H4 (cell line): ENCODE measurements around the gene PWP2. TPM values are rescaled to one million over a fixed set of nuclear protein-coding genes. Genes with fewer than 3 reads are reported as not detected.
"Not testable (repeated sequence)": the region's sequence is repeated elsewhere in the genome, so short reads cannot be mapped to it uniquely, and the experiment has no call there.

Experiments
- DNase-seq: peaks from one replicate; pipeline ENCODE4 v3.0.0-alpha.2; 2015; ENCODE audit warnings: low spot score
- total RNA-seq: library from RNA; depleted of rRNA; stranded (reverse); fragments of >200 nt; shearing (Covaris generic); gene quantifications from 2 replicates; pipeline ENCODE4 v1.2.3, GENCODE V29; 2014; rRNA removed

Gene PWP2
- total RNA-seq, 1 experiment from 2014 or later, result 11.5 TPM

DNA sequence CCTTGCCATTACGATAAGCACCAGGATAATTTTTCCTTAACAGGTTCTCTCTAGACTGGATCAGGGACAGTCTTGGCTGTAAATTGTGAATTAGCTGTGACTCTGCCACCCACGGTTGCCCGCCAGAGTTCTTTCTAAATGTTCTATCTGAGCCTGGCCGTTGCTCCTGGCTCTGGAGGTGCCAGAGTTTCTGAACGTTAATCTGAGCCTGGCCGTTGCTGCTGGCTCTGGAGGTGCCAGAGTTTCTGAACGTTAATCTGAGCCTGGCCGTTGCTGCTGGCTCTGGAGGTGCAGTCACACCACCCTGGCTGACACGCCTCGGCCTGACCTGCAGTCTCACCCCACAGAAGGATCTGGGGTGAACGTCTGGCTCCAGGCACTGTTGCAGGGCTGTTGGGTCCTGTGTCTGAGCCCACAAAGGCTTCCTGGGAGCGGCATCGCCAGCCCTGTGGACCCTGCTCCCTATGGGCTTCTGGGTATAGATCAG lies 56.0 kb downstream of the PWP2 start:
- DNase-seq, result not testable (repeated sequence)

DNA sequence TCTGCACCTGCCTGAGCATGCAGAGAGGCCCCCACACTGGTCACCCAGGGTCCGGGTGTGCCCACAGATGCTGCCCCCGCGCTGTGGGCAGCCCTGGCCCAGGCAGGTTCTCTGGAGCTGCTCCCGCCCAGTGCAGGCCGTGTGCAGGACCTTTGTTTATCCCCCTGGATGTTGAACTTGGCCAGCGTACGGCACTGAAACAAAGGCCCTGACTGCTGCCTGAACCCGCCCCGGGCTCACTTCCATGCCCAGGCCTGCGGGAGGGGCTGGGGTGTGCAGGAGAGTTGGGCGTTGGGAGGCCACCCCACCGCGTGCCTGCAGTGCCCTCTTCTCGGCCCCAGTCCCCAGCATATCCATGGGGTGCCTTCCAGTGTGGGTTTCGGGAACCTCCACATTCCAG lies 58.7 kb downstream of the PWP2 start:
- DNase-seq, result not testable (repeated sequence)

DNA sequence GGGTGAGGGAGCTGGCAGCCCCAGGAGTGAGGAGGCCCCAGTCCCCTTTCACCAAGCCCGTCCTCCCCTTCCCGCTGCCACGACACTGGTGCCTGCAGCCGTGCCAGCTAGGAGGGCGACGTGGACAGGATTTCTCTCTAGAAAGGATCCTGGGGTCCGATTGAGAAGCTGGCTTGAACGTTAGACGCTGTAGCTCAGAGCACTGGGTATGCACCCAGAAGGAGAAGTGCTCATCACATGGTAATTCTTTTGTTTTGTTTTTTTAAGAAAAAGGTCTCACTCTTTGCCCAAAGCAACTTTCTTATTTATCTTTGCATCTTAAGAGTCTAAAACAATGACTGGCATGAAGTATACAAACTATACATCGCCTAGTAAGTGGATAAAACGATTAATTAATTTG lies 60.3 kb downstream of the PWP2 start:
- DNase-seq, result not testable (repeated sequence)

DNA sequence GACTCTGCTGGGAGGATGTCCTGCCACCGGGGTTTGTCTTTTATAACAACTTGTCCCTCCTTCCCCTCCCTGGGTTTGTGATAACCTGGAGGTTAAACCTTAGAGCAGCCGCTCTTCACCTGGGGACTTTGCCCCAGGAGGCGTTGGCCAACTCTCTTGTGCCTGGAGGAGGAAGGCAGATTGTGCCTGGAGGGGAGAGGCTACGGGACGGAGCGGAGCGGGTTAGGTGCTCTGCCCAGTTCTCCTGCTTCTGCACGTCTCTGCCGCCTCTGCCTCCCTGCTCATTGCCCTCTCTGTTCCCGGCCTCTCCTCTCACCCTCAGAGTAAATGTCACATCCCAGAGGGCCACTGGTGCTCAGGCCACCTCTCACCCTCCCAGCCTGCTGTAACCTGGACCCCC lies 63.1 kb downstream of the PWP2 start:
- not testable (repeated sequence) for DNase-seq

DNA sequence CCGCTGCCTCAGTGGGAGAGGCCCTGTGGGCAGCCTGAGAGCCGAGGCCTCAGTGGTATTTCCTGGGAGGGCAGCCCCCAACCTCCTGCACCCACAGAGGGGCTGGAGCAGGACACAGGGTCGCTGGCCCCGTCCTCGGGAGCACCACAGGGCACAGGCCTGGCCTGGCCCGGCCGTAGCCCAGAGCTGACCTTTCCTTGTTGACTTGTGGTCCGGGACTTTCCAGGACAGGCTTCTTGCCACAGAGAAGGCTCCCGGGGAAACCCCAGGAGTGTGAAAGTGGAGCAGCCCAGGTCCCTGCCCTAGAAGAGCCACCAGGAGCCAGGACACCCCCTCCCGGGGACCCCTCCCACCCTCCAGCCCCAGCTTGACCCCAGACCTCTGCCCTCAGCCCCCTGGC lies 63.7 kb downstream of the PWP2 start:
- DNase-seq, result not testable (repeated sequence)

DNA sequence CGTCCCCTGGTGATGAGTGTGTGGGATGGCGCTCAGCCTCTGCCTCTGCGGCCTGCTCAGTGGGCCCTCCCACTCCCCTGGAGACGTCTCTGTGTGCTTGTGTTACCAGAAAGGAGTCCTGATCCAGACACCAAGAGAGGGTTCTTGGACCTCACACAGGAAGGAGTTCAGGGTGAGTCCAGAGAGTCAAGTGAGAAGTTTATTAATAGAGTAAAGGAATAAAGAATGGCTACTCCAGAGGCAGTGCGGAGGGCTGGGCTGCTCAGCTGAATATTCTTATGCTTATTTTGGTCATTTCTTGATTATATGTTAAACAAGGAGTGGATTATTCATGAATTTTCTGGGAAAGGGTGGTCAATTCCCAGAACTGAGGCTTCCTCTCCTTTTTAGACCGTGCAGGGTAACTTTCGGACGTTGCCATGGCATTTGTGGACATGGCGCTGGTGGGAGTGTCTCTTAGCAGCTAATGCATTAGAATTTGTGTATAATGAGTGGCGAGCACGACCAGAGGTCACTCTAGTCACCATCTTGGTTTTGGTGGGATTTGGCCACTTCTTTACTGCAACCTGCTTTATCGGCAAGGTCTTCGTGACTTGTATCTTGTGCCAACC lies 64.9 kb downstream of the PWP2 start:
- DNase-seq, result not testable (repeated sequence)

DNA sequence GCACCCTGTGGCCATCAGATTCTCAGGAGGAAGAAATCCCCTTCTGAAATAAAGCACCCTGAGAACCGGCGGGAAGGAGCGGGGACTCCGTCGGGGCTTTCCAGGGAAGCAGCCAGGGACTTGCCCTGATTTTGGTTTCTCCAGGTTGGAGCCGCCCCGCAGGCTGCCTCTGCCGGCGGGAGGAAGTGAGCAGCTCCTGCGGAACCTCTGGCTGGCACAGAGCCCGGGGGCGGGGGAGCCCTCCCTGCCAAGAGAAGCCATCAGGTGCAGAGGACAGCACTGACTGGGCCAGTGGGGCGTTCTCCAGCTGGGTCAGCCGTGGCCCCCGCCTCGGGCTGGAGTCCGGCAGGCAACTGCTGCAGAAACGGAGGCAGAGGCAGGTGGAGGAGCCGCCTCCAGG lies 65.5 kb downstream of the PWP2 start:
- not testable (repeated sequence) for DNase-seq

DNA sequence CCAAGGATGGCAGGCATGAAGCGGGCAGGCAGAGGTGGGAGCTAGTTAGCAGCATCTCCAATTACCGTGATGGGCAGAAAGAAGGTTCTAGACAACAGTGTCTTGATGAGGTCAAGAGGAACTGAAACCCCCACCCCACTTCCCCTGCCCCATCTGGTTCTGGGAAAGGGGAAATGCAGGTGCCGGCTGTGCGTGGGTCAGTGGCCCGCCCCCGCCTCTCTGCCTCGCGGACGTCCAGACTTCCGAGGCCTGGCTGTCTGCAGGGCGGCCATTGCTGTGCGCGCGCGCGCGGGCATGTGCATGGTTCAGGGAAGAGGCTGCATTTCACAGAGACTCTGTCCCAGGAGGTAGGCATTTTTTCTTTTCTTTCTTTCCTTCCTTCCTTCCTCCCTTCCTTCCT lies 68.0 kb downstream of the PWP2 start:
- not testable (repeated sequence) for DNase-seq

DNA sequence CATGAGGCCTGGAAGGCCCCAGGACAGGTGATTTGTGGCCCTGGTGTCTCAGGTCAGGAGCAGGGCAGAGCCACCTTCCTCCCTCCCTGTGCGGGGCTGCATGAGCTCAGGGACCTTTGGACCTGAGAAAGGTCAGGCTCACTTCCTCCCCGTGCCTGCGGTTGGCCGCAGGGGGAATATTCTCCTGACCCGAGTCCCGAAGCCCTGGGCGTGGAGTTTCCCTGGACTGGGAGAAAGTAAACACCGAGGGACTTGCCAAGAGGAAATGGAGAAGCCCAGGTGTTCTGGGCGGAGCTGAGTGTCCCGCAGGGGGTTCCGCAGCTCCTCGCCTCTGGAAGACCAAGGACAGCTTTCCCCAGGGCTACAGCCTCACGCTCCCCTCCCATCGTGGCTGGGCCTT lies 68.9 kb downstream of the PWP2 start:
- not testable (repeated sequence) for DNase-seq

Other genes starting within 250 kb of the PWP2 start
- 27.0 and 29.4 TPM in 2 replicates for gene AGPAT3, start 242.2 kb upstream of the PWP2 start, total RNA-seq
- gene TRAPPC10, start 95.1 kb upstream of the PWP2 start, total RNA-seq, result 15.0 and 16.5 TPM in 2 replicates
- gene GATD3, start 26.3 kb downstream of the PWP2 start, total RNA-seq, result 8.4 and 11.1 TPM in 2 replicates
- gene ICOSLG, start 133.5 kb downstream of the PWP2 start, total RNA-seq, result 0.33 and 0.80 TPM in 2 replicates
- not detected in 2 replicates for gene DNMT3L, start 154.5 kb downstream of the PWP2 start, total RNA-seq
- not detected in 2 replicates for gene AIRE, start 178.5 kb downstream of the PWP2 start, total RNA-seq
- 51.0 and 77.6 TPM in 2 replicates for gene PFKL, start 192.7 kb downstream of the PWP2 start, total RNA-seq
- 12.6 and 14.7 TPM in 2 replicates for gene CFAP410, start 232.0 kb downstream of the PWP2 start, total RNA-seq
- gene TRPM2, start 246.2 kb downstream of the PWP2 start, total RNA-seq, result 0.76 and 0.89 TPM in 2 replicates